ENCODE measurements around the gene PRM1. TPM values are rescaled to one million over a fixed set of nuclear protein-coding genes. Genes with fewer than 3 reads are reported as not detected.

PRM1 gene
- total RNA-seq, 1 experiment from 2014 or later = not detected

- H3K9me2 ChIP-seq (replicated peaks; ENCODE audit: insufficient read depth, low read length) = no peaks in the 10 kb centered on the region
- no peaks in the 10 kb centered on the region for H3K9me3 ChIP-seq (ENCODE audit: low read length)
- no peak overlapping the region for H2AFZ ChIP-seq (ENCODE audit: low read length)
- no peak overlapping the region for H3K27ac ChIP-seq (ENCODE audit: low read length)
- DNase-seq = no peak
- no peaks in the 10 kb centered on the region for H3K36me3 ChIP-seq (ENCODE audit: insufficient read depth, low read length)
- H3K4me2 ChIP-seq (ENCODE audit: low read depth, low read length, poor library complexity, severe bottlenecking) = no peak overlapping the region
- no peaks in the 10 kb centered on the region for H3K79me2 ChIP-seq (ENCODE audit: low read length)
- no peak overlapping the region for H3K9ac ChIP-seq (ENCODE audit: low read length)
- H3K4me1 ChIP-seq (ENCODE audit: low read length) = peaks cover 27% of the 10 kb centered on the region
- H4K20me1 ChIP-seq (ENCODE audit: insufficient read depth, low read depth, low read length) = no peaks in the 10 kb centered on the region
- no peak overlapping the region for H3K4me3 ChIP-seq (ENCODE audit: low read length)
- no peaks in the 10 kb centered on the region for H3K27me3 ChIP-seq (ENCODE audit: low read length)
Measured at GRCh38 chr16:11245222-11245737, 35.9 kb downstream of the PRM1 start.

- Histone ChIP-seq H4K20me1 (ENCODE audit: insufficient read depth, low read depth, low read length) (no peaks in the 10 kb centered on the region), H3K4me2 (ENCODE audit: low read depth, low read length, poor library complexity, severe bottlenecking) (no peak overlapping the region), H2AFZ (ENCODE audit: low read length) (no peak overlapping the region), H3K79me2 (ENCODE audit: low read length) (no peaks in the 10 kb centered on the region), H3K9me2 (replicated peaks; ENCODE audit: insufficient read depth, low read length) (no peaks in the 10 kb centered on the region), H3K9me3 (ENCODE audit: low read length) (no peaks in the 10 kb centered on the region), H3K4me3 (ENCODE audit: low read length) (no peak overlapping the region), H3K4me1 (ENCODE audit: low read length) (peaks cover 6% of the 10 kb centered on the region), H3K36me3 (ENCODE audit: insufficient read depth, low read length) (no peaks in the 10 kb centered on the region), H3K27me3 (ENCODE audit: low read length) (no peaks in the 10 kb centered on the region), H3K27ac (ENCODE audit: low read length) (no peak overlapping the region), H3K9ac (ENCODE audit: low read length) (no peak overlapping the region)
- DNase-seq = no peak
Measured at GRCh38 chr16:11242658-11243057, 38.5 kb downstream of the PRM1 start.

GRCh38 chr16:11241480-11242204 lies 39.5 kb downstream of the PRM1 start:
- Histone ChIP-seq H3K9ac (ENCODE audit: low read length) (no peak overlapping the region), H3K4me3 (ENCODE audit: low read length) (no peak overlapping the region), H3K27me3 (ENCODE audit: low read length) (no peaks in the 10 kb centered on the region), H2AFZ (ENCODE audit: low read length) (no peak overlapping the region), H3K79me2 (ENCODE audit: low read length) (no peaks in the 10 kb centered on the region), H3K27ac (ENCODE audit: low read length) (no peak overlapping the region), H3K9me3 (ENCODE audit: low read length) (no peaks in the 10 kb centered on the region), H3K4me1 (ENCODE audit: low read length) (0 out of 2 replicates have a peak, but pooled peaks cover 3% of the 10 kb centered on the region), H3K36me3 (ENCODE audit: insufficient read depth, low read length) (no peaks in the 10 kb centered on the region), H4K20me1 (ENCODE audit: insufficient read depth, low read depth, low read length) (no peaks in the 10 kb centered on the region), H3K4me2 (ENCODE audit: low read depth, low read length, poor library complexity, severe bottlenecking) (no peak overlapping the region), H3K9me2 (replicated peaks; ENCODE audit: insufficient read depth, low read length) (no peaks in the 10 kb centered on the region)
- no peak for DNase-seq

- H3K36me3 ChIP-seq (ENCODE audit: insufficient read depth, low read length) = no peaks in the 10 kb centered on the region
- H4K20me1 ChIP-seq (ENCODE audit: insufficient read depth, low read depth, low read length) = no peaks in the 10 kb centered on the region
- no peak overlapping the region for H3K9ac ChIP-seq (ENCODE audit: low read length)
- H3K27me3 ChIP-seq (ENCODE audit: low read length) = no peaks in the 10 kb centered on the region
- H3K4me2 ChIP-seq (ENCODE audit: low read depth, low read length, poor library complexity, severe bottlenecking) = no peak overlapping the region
- DNase-seq = no peak
- H3K4me3 ChIP-seq (ENCODE audit: low read length) = no peak overlapping the region
- 0 out of 2 replicates have a peak, but pooled peaks cover 3% of the 10 kb centered on the region for H3K4me1 ChIP-seq (ENCODE audit: low read length)
- H2AFZ ChIP-seq (ENCODE audit: low read length) = no peak overlapping the region
- H3K9me2 ChIP-seq (replicated peaks; ENCODE audit: insufficient read depth, low read length) = no peaks in the 10 kb centered on the region
- no peak overlapping the region for H3K27ac ChIP-seq (ENCODE audit: low read length)
- H3K79me2 ChIP-seq (ENCODE audit: low read length) = no peaks in the 10 kb centered on the region
- no peaks in the 10 kb centered on the region for H3K9me3 ChIP-seq (ENCODE audit: low read length)
Measured at GRCh38 chr16:11240636-11241473, 40.3 kb downstream of the PRM1 start.

- H3K4me1 ChIP-seq (ENCODE audit: low read length) = 0 out of 2 replicates have a peak, but pooled peaks cover 3% of the 10 kb centered on the region
- no peak overlapping the region for H3K4me2 ChIP-seq (ENCODE audit: low read depth, low read length, poor library complexity, severe bottlenecking)
- no peaks in the 10 kb centered on the region for H3K9me3 ChIP-seq (ENCODE audit: low read length)
Measured at GRCh38 chr16:11239644-11240632, 41.2 kb downstream of the PRM1 start.

GRCh38 chr16:11238272-11239202 lies 42.6 kb downstream of the PRM1 start:
- no peak overlapping the region for H3K27ac ChIP-seq (ENCODE audit: low read length)
- H3K9ac ChIP-seq (ENCODE audit: low read length) = no peak overlapping the region
- no peak overlapping the region for H3K4me3 ChIP-seq (ENCODE audit: low read length)
- no peaks in the 10 kb centered on the region for H3K9me2 ChIP-seq (replicated peaks; ENCODE audit: insufficient read depth, low read length)
- no peaks in the 10 kb centered on the region for H3K79me2 ChIP-seq (ENCODE audit: low read length)
- peak; percentile 65 for DNase-seq
- H2AFZ ChIP-seq (ENCODE audit: low read length) = no peak overlapping the region
- no peaks in the 10 kb centered on the region for H3K9me3 ChIP-seq (ENCODE audit: low read length)
- no peaks in the 10 kb centered on the region for H3K27me3 ChIP-seq (ENCODE audit: low read length)
- no peak overlapping the region for H3K4me2 ChIP-seq (ENCODE audit: low read depth, low read length, poor library complexity, severe bottlenecking)
- 0 out of 2 replicates have a peak, but pooled peaks cover 3% of the 10 kb centered on the region for H3K4me1 ChIP-seq (ENCODE audit: low read length)
- no peaks in the 10 kb centered on the region for H4K20me1 ChIP-seq (ENCODE audit: insufficient read depth, low read depth, low read length)
- H3K36me3 ChIP-seq (ENCODE audit: insufficient read depth, low read length) = no peaks in the 10 kb centered on the region

More at GRCh38 chr16:11239644-11240632, 41.2 kb downstream of the PRM1 start:
- Histone ChIP-seq H4K20me1 (ENCODE audit: insufficient read depth, low read depth, low read length) (no peaks in the 10 kb centered on the region), H2AFZ (ENCODE audit: low read length) (no peak overlapping the region), H3K79me2 (ENCODE audit: low read length) (no peaks in the 10 kb centered on the region), H3K9me2 (replicated peaks; ENCODE audit: insufficient read depth, low read length) (no peaks in the 10 kb centered on the region), H3K9ac (ENCODE audit: low read length) (no peak overlapping the region), H3K36me3 (ENCODE audit: insufficient read depth, low read length) (no peaks in the 10 kb centered on the region), H3K27ac (ENCODE audit: low read length) (no peak overlapping the region), H3K4me3 (ENCODE audit: low read length) (no peak overlapping the region), H3K27me3 (ENCODE audit: low read length) (no peaks in the 10 kb centered on the region)
- no peak for DNase-seq
